Measurements from ENCODE around the gene ESD. TPM values are rescaled to one million over a fixed set of nuclear protein-coding genes. Genes with fewer than 3 reads are reported as not detected.

Gene ESD
- total RNA-seq, 1 experiment from 2014 or later: 68.3 TPM

DNA sequence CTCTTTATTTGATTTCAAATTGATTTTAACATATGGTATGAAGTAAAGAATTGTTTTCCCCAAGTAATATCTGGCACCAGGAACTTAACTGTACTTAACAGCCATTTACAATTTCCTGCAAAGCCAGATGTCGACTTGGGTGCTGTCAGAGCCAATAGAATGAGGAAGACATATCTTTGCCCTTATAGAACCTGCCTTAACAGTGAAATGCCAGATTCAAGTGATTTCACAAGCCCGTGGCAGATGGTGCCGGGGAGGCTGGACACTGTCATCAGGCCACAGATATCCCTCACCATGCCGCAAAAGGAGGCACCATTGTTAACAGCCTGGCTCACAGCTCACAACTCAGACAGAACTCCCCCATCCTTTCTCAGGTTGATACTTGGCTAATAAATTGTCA lies 48.7 kb downstream of the ESD start:
- BruUV-seq (replicated peaks): no TSS peak
- DNase-seq (ENCODE audit: low read depth, low spot score) (no peak), ATAC-seq (no peak)
- H3K4me3 ChIP-seq (ENCODE audit: low read depth in 2 of 2, low read length in 2 of 2): no peak overlapping the region
- H3K4me1 ChIP-seq (ENCODE audit: control insufficient read depth, insufficient read depth, low read length): no peaks in the 10 kb centered on the region
- no peaks in the 10 kb centered on the region for H3K27me3 ChIP-seq (ENCODE audit: control insufficient read depth, insufficient read depth, low read length)
- no peaks in the 10 kb centered on the region for H3K36me3 ChIP-seq (ENCODE audit: control insufficient read depth, insufficient read depth, low read length)
- ChIA-PET POLR2A (interaction anchor here (0.7 kb wide), 1 partner anchor 374 kb away, joined by 3 read pairs; no protein-coding TSS in a partner anchor), CTCF (no interaction called here)
- in situ Hi-C loops (cut with HindIII; ENCODE audit: low pct_unique_long_range_greater_than_20kb, low sequenced_read_pairs): no loop called here
- no peak overlapping the region for H3K27ac ChIP-seq (ENCODE audit: low read length)
- TF ChIP-seq, protein P1, sequence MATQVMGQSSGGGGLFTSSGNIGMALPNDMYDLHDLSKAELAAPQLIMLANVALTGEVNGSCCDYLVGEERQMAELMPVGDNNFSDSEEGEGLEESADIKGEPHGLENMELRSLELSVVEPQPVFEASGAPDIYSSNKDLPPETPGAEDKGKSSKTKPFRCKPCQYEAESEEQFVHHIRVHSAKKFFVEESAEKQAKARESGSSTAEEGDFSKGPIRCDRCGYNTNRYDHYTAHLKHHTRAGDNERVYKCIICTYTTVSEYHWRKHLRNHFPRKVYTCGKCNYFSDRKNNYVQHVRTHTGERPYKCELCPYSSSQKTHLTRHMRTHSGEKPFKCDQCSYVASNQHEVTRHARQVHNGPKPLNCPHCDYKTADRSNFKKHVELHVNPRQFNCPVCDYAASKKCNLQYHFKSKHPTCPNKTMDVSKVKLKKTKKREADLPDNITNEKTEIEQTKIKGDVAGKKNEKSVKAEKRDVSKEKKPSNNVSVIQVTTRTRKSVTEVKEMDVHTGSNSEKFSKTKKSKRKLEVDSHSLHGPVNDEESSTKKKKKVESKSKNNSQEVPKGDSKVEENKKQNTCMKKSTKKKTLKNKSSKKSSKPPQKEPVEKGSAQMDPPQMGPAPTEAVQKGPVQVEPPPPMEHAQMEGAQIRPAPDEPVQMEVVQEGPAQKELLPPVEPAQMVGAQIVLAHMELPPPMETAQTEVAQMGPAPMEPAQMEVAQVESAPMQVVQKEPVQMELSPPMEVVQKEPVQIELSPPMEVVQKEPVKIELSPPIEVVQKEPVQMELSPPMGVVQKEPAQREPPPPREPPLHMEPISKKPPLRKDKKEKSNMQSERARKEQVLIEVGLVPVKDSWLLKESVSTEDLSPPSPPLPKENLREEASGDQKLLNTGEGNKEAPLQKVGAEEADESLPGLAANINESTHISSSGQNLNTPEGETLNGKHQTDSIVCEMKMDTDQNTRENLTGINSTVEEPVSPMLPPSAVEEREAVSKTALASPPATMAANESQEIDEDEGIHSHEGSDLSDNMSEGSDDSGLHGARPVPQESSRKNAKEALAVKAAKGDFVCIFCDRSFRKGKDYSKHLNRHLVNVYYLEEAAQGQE (IDR thresholded peaks at IDR 0.05; ENCODE audit: insufficient read depth in 1 of 2, low read depth in 2 of 2, low read length in 1 of 2): no peak
- TF ChIP-seq SIN3A (IDR thresholded peaks at IDR 0.05; ENCODE audit: borderline replicate concordance, insufficient read depth, low read depth, low read length) (no peak), TCF7L2 (IDR thresholded peaks at IDR 0.05; ENCODE audit: low read depth, low read length) (no peak), POLR2AphosphoS5 (IDR thresholded peaks at IDR 0.05; ENCODE audit: low read depth, low read length) (no peak)
- TF ChIP-seq, protein P2, sequence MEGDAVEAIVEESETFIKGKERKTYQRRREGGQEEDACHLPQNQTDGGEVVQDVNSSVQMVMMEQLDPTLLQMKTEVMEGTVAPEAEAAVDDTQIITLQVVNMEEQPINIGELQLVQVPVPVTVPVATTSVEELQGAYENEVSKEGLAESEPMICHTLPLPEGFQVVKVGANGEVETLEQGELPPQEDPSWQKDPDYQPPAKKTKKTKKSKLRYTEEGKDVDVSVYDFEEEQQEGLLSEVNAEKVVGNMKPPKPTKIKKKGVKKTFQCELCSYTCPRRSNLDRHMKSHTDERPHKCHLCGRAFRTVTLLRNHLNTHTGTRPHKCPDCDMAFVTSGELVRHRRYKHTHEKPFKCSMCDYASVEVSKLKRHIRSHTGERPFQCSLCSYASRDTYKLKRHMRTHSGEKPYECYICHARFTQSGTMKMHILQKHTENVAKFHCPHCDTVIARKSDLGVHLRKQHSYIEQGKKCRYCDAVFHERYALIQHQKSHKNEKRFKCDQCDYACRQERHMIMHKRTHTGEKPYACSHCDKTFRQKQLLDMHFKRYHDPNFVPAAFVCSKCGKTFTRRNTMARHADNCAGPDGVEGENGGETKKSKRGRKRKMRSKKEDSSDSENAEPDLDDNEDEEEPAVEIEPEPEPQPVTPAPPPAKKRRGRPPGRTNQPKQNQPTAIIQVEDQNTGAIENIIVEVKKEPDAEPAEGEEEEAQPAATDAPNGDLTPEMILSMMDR (IDR thresholded peaks at IDR 0.05): no peak
- no peaks in the 10 kb centered on the region for H3K9me3 ChIP-seq (ENCODE audit: control insufficient read depth, insufficient read depth, low read depth, low read length)
- intact Hi-C loops (cut with micrococcal nuclease; ENCODE audit: unreplicated experiment): no loop called here

DNA sequence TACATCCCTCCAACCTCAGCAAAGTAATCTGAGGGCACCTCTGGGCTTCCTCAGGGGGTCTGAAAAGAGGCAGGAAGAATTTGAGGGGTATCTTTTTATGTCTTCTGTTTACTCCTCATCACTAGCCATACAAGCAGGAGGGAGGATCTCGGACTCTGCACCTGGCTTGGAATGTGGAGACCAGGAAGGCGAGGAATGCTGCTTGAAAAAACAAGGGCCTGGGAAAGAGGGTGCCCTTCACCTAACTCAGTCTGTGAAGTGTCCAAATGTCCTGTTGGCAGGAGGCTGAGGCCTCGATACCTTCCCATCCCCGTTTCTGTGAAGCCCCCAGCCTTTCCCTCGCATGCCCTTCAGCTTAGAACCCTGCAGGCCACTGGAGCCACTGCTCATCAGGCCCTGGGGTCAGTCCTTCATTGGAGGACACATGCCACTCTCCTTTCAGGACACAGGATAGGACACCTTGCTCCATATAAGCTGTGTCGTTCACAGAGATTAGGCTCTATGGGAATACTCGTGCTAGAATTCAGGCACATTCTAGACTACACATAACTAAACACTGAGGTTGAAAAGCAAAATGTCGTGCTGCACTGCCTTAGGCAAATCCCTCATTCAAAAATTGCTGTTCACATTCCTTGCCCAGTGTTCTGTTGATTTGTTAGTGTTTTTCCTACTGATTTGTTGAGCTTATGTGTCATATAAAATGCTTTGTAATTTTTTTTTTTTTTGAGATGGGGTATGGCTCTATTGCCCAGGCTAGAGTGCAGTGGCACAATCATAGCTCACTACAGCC lies 49.7 kb downstream of the ESD start:
- ChIA-PET POLR2A (no interaction called here), CTCF (no interaction called here)
- BruUV-seq (replicated peaks): no TSS peak
- intact Hi-C loops (cut with micrococcal nuclease; ENCODE audit: unreplicated experiment) (no loop called here), in situ Hi-C loops (cut with HindIII; ENCODE audit: low pct_unique_long_range_greater_than_20kb, low sequenced_read_pairs) (no loop called here)
- TF ChIP-seq TCF7L2 (IDR thresholded peaks at IDR 0.05; ENCODE audit: low read depth, low read length): no peak
- TF ChIP-seq, protein P2 (IDR thresholded peaks at IDR 0.05): no peak
- no peak for TF ChIP-seq POLR2AphosphoS5 (IDR thresholded peaks at IDR 0.05; ENCODE audit: low read depth, low read length)
- TF ChIP-seq SIN3A (IDR thresholded peaks at IDR 0.05; ENCODE audit: borderline replicate concordance, insufficient read depth, low read depth, low read length): no peak
- TF ChIP-seq, protein P1 (IDR thresholded peaks at IDR 0.05; ENCODE audit: insufficient read depth in 1 of 2, low read depth in 2 of 2, low read length in 1 of 2): no peak
- H3K4me3 ChIP-seq (ENCODE audit: low read depth in 2 of 2, low read length in 2 of 2): no peak overlapping the region
- ATAC-seq: no peak
- H3K27ac ChIP-seq (ENCODE audit: low read length): no peak overlapping the region
- no peak for DNase-seq (ENCODE audit: low read depth, low spot score)
- H3K27me3 ChIP-seq (ENCODE audit: control insufficient read depth, insufficient read depth, low read length): no peaks in the 10 kb centered on the region
- H3K4me1 ChIP-seq (ENCODE audit: control insufficient read depth, insufficient read depth, low read length): no peaks in the 10 kb centered on the region
- no peaks in the 10 kb centered on the region for H3K36me3 ChIP-seq (ENCODE audit: control insufficient read depth, insufficient read depth, low read length)
- no peaks in the 10 kb centered on the region for H3K9me3 ChIP-seq (ENCODE audit: control insufficient read depth, insufficient read depth, low read depth, low read length)
